GM12801 (cell line): ENCODE measurements around the gene ZNF581.

Experiments used
- CTCF ChIP-seq: IDR thresholded peaks from one replicate; pipeline ENCODE4 v1.5.1; 2011; ENCODE audit warnings: control low read depth; ENCODE audit not compliant: insufficient read length; ENCODE audit errors: extremely low read depth

Gene ZNF581

DNA sequence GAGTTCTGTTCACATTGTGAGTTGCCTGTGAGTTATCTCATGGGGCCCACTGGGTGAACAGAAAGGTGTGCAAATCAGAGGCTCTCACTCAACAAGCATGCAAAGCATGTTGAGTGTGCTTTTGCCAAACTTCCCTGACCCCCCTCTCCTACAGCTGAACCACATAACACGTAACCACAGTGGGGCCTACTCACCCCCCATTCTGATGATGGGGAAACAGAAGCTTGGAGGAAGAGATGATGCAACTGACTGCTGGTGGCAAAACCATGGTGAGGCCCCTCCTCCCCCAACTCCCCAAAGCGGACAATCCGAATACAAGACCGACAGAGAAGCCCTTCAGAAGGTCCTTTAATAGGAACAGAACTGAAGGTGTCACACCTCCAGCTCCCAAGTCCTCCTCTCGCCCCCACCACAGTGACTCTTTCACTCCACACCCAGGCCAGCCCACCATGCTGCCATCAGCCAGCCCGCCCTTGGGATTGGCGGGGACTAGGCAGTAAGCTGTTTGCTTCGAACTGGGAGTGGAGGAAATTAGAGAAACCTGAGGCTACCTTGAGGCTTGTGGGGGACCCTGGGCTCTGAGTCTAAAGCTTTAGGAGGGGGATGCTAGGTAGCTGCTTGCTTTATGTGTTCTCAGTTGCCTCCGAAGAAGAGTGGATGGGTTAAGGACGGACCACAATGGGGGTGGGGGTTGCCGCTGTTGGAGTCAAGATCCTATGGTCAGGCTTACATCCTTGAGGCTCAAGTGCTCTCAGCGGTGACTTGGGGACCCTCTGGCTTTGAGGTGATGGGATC lies 22.8 kb upstream of the ZNF581 start:
- no peak for TF ChIP-seq CTCF

DNA sequence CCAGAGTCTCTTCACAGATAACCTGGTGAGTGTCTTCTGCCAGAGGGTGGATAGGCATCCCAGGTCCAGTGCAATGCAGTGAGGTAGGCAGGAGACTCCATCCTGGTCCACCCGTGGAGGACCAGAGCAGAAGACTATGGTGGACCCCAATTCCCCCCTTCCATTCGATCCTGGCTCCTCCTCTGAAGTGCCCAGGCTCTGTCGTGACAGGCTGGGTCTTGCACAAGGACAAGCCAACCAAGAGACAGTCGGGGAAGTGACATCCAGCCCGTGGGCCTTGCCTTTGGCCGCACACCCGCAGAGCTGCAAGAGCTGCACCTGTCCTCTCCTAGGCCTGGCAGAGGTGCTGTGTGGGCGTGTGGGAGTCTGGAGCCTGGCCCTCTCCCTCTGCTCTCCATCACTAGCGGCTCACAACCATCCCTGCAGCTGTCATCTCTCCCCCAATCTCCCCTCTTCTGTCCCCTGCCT lies 22.2 kb upstream of the ZNF581 start:
- no peak for TF ChIP-seq CTCF

GRCh38 chr19:55621673-55622231 lies 21.7 kb upstream of the ZNF581 start:
- TF ChIP-seq CTCF, result no peak

GRCh38 chr19:55622242-55622969 lies 21.0 kb upstream of the ZNF581 start:
- TF ChIP-seq CTCF, result no peak

- no peak for TF ChIP-seq CTCF
Observed at GRCh38 chr19:55623130-55623529, 20.3 kb upstream of the ZNF581 start.

DNA sequence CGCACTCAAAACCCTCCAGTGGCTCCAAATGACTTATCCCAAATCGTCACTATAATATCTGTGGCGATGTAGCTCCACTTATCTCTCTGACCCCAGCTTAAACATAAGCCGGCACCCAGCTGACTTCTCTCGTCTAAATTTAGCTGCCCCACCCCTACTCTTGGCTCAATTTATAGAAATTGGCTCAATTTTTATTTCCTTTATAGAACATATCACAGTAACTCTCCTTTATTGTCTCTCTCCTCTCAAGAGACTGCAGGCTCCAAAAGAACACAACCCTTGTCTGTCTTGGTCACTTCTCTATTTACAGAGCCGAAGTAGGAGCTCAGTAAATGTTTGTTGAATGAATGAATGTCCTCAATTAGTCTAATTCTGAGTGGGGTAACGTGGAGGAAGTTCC lies 19.9 kb upstream of the ZNF581 start:
- TF ChIP-seq CTCF, result no peak
